ENCODE measurements around the gene C22orf42. TPM values are rescaled to one million over a fixed set of nuclear protein-coding genes. Genes with fewer than 3 reads are reported as not detected.
"Not testable (repeated sequence)": the region's sequence is repeated elsewhere in the genome, so short reads cannot be mapped to it uniquely, and the experiment has no call there.

The C22orf42 gene
- total RNA-seq, 1 experiment from 2014 or later: not detected

DNA sequence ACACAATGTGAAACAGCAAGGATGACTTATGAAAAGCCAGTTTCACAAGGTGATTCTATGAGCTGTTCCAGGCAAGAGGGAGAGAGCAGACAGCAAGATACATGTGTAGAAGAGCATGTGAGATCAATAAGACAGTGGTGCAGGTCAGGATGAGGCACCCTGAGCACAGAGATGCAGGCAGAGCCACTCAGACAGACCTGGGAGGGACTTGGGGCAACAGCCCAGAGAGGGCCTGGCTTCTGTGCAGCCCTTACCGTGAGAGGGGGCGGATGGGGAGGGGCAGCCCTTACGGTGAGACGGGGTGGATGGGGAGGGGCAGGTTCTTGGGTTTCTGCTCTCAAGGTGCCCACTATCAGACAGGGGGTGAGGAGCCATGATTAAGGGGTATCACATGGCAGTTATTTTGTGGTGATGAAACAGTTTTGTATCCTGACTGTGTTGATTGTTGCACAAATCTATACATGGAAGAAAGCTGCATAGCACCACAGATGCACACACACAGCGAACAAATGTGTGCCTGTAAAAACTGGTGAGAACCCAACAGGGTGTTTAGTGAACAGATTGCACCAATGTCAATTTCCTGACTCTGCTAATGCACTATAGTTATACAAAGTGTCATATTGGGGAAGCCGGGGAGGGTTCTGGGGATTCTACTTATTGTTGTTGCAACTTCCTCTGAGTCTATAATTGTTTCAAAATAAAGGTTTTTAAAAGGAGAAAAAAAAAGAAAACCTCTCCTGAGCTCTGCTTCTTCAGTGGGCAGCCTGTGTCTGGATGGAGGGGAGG, 5.2 kb upstream of the C22orf42 start:
- Histone ChIP-seq H3K79me2 (ENCODE audit: insufficient read depth, low read length) (no peaks in the 10 kb centered on the region), H4K20me1 (ENCODE audit: control insufficient read depth, insufficient read depth, insufficient read length) (no peaks in the 10 kb centered on the region), H3K14ac (ENCODE audit: insufficient read depth, low read length) (no peak overlapping the region; the same call in 1 of the 2 replicates), H3T11ph (ENCODE audit: low read length) (no peak overlapping the region), H3K23ac (ENCODE audit: insufficient read length, low read depth, low read length) (no peak overlapping the region), H3K18ac (ENCODE audit: insufficient read length, low read depth, low read length) (no peak overlapping the region), H2BK15ac (ENCODE audit: low read depth, low read length) (no peak overlapping the region), H3K27me3 (ENCODE audit: insufficient read depth, low read length) (no peaks in the 10 kb centered on the region), H3K9me3 (ENCODE audit: control insufficient read depth, low read depth, low read length) (no peaks in the 10 kb centered on the region), H2AFZ (ENCODE audit: low read length) (no peak overlapping the region), H3K4ac (ENCODE audit: low read depth, low read length) (no peak overlapping the region), H2AK5ac (ENCODE audit: insufficient read length, low read length) (no peak overlapping the region), H3K9ac (ENCODE audit: extremely low read depth, insufficient read length, low read length) (no peak overlapping the region), H3K4me2 (ENCODE audit: insufficient read depth, insufficient read length, low read length) (no peak overlapping the region), H3K4me1 (ENCODE audit: insufficient read depth, low read length) (no peaks in the 10 kb centered on the region), H2BK12ac (ENCODE audit: insufficient read length, low read depth, low read length) (peak overlapping the region; percentile 59), H3K56ac (ENCODE audit: insufficient read length, low read depth, low read length) (no peak overlapping the region), H3K27ac (ENCODE audit: insufficient read length, low read depth, low read length) (no peak overlapping the region), H2BK5ac (ENCODE audit: insufficient read length, low read length) (no peak overlapping the region), H2BK120ac (ENCODE audit: low read depth, low read length, poor library complexity, severe bottlenecking) (no peak overlapping the region), H3K79me1 (ENCODE audit: insufficient read depth, low read depth, low read length, poor library complexity, severe bottlenecking) (no peaks in the 10 kb centered on the region), H2BK20ac (ENCODE audit: low read depth, low read length, poor library complexity, severe bottlenecking) (no peak overlapping the region), H4K5ac (ENCODE audit: insufficient read length, low read depth, low read length) (peak overlapping the region; percentile 11), H3K23me2 (ENCODE audit: insufficient read length, low read depth, low read length, poor library complexity, severe bottlenecking) (no peaks in the 10 kb centered on the region), H4K91ac (ENCODE audit: insufficient read length, low read depth, low read length) (no peak overlapping the region), H4K8ac (replicated peaks; ENCODE audit: insufficient read length, low read depth, low read length) (peak overlapping the region; percentile 87)
- Mint-ChIP-seq H3K36me3 (ENCODE audit: insufficient read depth in 1 of 3, low read depth in 3 of 3) (no peaks in the 10 kb centered on the region), H3K4me3 (no peak overlapping the region), H3K4me1 (no peaks in the 10 kb centered on the region; a peak in 1 of 4 replicates), H3K9me3 (no peaks in the 10 kb centered on the region), H3K27ac (no peak overlapping the region), H3K27me3 (ENCODE audit: low read depth) (peaks cover 34% of the 10 kb centered on the region)
- TF ChIP-seq, protein P1, sequence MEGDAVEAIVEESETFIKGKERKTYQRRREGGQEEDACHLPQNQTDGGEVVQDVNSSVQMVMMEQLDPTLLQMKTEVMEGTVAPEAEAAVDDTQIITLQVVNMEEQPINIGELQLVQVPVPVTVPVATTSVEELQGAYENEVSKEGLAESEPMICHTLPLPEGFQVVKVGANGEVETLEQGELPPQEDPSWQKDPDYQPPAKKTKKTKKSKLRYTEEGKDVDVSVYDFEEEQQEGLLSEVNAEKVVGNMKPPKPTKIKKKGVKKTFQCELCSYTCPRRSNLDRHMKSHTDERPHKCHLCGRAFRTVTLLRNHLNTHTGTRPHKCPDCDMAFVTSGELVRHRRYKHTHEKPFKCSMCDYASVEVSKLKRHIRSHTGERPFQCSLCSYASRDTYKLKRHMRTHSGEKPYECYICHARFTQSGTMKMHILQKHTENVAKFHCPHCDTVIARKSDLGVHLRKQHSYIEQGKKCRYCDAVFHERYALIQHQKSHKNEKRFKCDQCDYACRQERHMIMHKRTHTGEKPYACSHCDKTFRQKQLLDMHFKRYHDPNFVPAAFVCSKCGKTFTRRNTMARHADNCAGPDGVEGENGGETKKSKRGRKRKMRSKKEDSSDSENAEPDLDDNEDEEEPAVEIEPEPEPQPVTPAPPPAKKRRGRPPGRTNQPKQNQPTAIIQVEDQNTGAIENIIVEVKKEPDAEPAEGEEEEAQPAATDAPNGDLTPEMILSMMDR (conservative IDR thresholded peaks at IDR 0.05): no peak
- no CpG with 5 or more reads among the region's 6 CpGs for WGBS (ENCODE audit: extremely low coverage, insufficient read length, low lambda C conversion rate)
- no peak for DNase-seq

DNA sequence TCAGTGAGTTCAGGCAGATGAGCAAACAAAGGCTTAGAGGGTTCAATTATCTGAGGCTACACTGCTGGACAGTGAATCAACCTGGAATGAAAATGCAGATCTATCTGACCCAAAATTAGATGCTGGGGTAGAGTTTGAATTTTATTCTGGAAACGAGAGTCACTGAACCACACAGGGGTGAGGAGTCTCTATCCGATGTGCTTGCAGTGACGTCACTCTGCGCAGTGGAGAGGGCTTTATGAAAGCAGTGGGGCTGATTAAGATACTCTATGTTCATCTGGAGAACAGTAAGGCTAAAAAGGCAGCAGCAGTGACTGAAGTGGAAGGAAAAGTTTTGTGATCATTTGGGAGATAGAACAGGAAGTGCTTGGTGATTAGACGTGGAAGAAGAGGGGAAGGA, 1.3 kb upstream of the C22orf42 start:
- H3K4me3 Mint-ChIP-seq; H3K27me3 ChIP-seq (ENCODE audit: insufficient read depth, low read length): not testable (repeated sequence)

More for the DNA sequence above, 1.3 kb upstream of the C22orf42 start:
- H3K79me2 ChIP-seq (ENCODE audit: insufficient read depth, low read length); H3K4me1 Mint-ChIP-seq; H3K9me3 Mint-ChIP-seq; H3K4me1 ChIP-seq (ENCODE audit: insufficient read depth, low read length); H3K9me3 ChIP-seq (ENCODE audit: control insufficient read depth, low read depth, low read length); H4K91ac ChIP-seq (ENCODE audit: insufficient read length, low read depth, low read length); H3K36me3 Mint-ChIP-seq (ENCODE audit: insufficient read depth in 1 of 3, low read depth in 3 of 3); H4K5ac ChIP-seq (ENCODE audit: insufficient read length, low read depth, low read length); H3K79me1 ChIP-seq (ENCODE audit: insufficient read depth, low read depth, low read length, poor library complexity, severe bottlenecking); H2AFZ ChIP-seq (ENCODE audit: low read length); H3K23ac ChIP-seq (ENCODE audit: insufficient read length, low read depth, low read length); H3K18ac ChIP-seq (ENCODE audit: insufficient read length, low read depth, low read length); H2BK15ac ChIP-seq (ENCODE audit: low read depth, low read length); H3K9ac ChIP-seq (ENCODE audit: extremely low read depth, insufficient read length, low read length); H3K27ac ChIP-seq (ENCODE audit: insufficient read length, low read depth, low read length); H2BK120ac ChIP-seq (ENCODE audit: low read depth, low read length, poor library complexity, severe bottlenecking); H3K56ac ChIP-seq (ENCODE audit: insufficient read length, low read depth, low read length); H3K4me2 ChIP-seq (ENCODE audit: insufficient read depth, insufficient read length, low read length); DNase-seq; H2BK12ac ChIP-seq (ENCODE audit: insufficient read length, low read depth, low read length); H4K20me1 ChIP-seq (ENCODE audit: control insufficient read depth, insufficient read depth, insufficient read length); H4K8ac ChIP-seq (replicated peaks; ENCODE audit: insufficient read length, low read depth, low read length); H2AK5ac ChIP-seq (ENCODE audit: insufficient read length, low read length); H3K27ac Mint-ChIP-seq; H3K23me2 ChIP-seq (ENCODE audit: insufficient read length, low read depth, low read length, poor library complexity, severe bottlenecking); H2BK5ac ChIP-seq (ENCODE audit: insufficient read length, low read length); H2BK20ac ChIP-seq (ENCODE audit: low read depth, low read length, poor library complexity, severe bottlenecking); H3K4ac ChIP-seq (ENCODE audit: low read depth, low read length); H3K14ac ChIP-seq (ENCODE audit: insufficient read depth, low read length); H3T11ph ChIP-seq (ENCODE audit: low read length): not testable (repeated sequence)
- H3K27me3 Mint-ChIP-seq (ENCODE audit: low read depth): peaks cover 31% of the 10 kb centered on the region
- WGBS (ENCODE audit: extremely low coverage, insufficient read length, low lambda C conversion rate): no CpG with 5 or more reads among the region's 5 CpGs

All from H9 (cell line).